HG02610 (cell line): ENCODE results near the gene NPIPA2.
"Not testable (repeated sequence)": the region's sequence is repeated elsewhere in the genome, so short reads cannot be mapped to it uniquely, and the experiment has no call there.

ENCODE experiments used
- ATAC-seq: cut with Tn5 transposase; IDR thresholded peaks from one replicate; pipeline ENCODE4 v1.9.1; 2021; ENCODE audit warnings: mild to moderate bottlenecking, moderate library complexity; ENCODE audit not compliant: unreplicated experiment

The NPIPA2 gene

GRCh38 chr16:14742273-14743128, at the start of gene NPIPA2:
Gene NPIPA2 (plus strand): TSS chr16:14742533. CDS start chr16:14748066, 5,533 bp downstream.
- ATAC-seq = peak; percentile 98

GRCh38 chr16:14694129-14694528, 48.2 kb upstream of the NPIPA2 start, which contains the start of gene PLA2G10:
Gene PLA2G10 (minus strand): TSS chr16:14694308. CDS start chr16:14694229, 79 bp downstream.
- not testable (repeated sequence) for ATAC-seq

- ATAC-seq = not testable (repeated sequence)
These were observed 40.5 kb upstream of the NPIPA2 start for GRCh38 chr16:14701859-14702258.

GRCh38 chr16:14702672-14703071, 39.7 kb upstream of the NPIPA2 start:
- ATAC-seq = not testable (repeated sequence)

- peak; percentile 97 for ATAC-seq
These were observed 38.9 kb upstream of the NPIPA2 start, which contains the start of gene NPIPA3 for GRCh38 chr16:14703156-14704011. Gene NPIPA3 (plus strand): TSS chr16:14703411. CDS start chr16:14708944, 5,533 bp downstream.

GRCh38 chr16:14733233-14733632, 9.1 kb upstream of the NPIPA2 start:
- not testable (repeated sequence) for ATAC-seq

- ATAC-seq = not testable (repeated sequence)
These were observed 1.4 kb upstream of the NPIPA2 start for GRCh38 chr16:14740832-14741385.

GRCh38 chr16:14741794-14742193, 539 bp upstream of the NPIPA2 start:
- not testable (repeated sequence) for ATAC-seq

GRCh38 chr16:14773654-14774053, 31.3 kb downstream of the NPIPA2 start:
- not testable (repeated sequence) for ATAC-seq

GRCh38 chr16:14775624-14776023, 33.3 kb downstream of the NPIPA2 start:
- not testable (repeated sequence) for ATAC-seq

- ATAC-seq = not testable (repeated sequence)
These were observed 34.4 kb downstream of the NPIPA2 start for GRCh38 chr16:14776763-14777162.

GRCh38 chr16:14779368-14779877, 37.1 kb downstream of the NPIPA2 start:
- ATAC-seq = not testable (repeated sequence)

- not testable (repeated sequence) for ATAC-seq
These were observed 43.8 kb downstream of the NPIPA2 start for GRCh38 chr16:14786180-14786579.

- not testable (repeated sequence) for ATAC-seq
These were observed 47.2 kb downstream of the NPIPA2 start for GRCh38 chr16:14789577-14789976.

GRCh38 chr16:14790320-14790956, 48.1 kb downstream of the NPIPA2 start:
- ATAC-seq = not testable (repeated sequence)

- not testable (repeated sequence) for ATAC-seq
These were observed 50.6 kb downstream of the NPIPA2 start for GRCh38 chr16:14792914-14793313.

GRCh38 chr16:14797558-14797957, 55.2 kb downstream of the NPIPA2 start:
- ATAC-seq = not testable (repeated sequence)

- not testable (repeated sequence) for ATAC-seq
These were observed 61.2 kb downstream of the NPIPA2 start for GRCh38 chr16:14803577-14803976.

GRCh38 chr16:14807184-14807678, 64.9 kb downstream of the NPIPA2 start:
- not testable (repeated sequence) for ATAC-seq

- not testable (repeated sequence) for ATAC-seq
These were observed 71.6 kb downstream of the NPIPA2 start for GRCh38 chr16:14813890-14814289.
